HG02852 (cell line): ENCODE measurements around the gene MALT1.

Experiments
- ATAC-seq: cut with Tn5 transposase; IDR thresholded peaks from one replicate; pipeline ENCODE4 v1.9.1; 2021; ENCODE audit warnings: mild to moderate bottlenecking, moderate library complexity; ENCODE audit not compliant: unreplicated experiment

The MALT1 gene

DNA sequence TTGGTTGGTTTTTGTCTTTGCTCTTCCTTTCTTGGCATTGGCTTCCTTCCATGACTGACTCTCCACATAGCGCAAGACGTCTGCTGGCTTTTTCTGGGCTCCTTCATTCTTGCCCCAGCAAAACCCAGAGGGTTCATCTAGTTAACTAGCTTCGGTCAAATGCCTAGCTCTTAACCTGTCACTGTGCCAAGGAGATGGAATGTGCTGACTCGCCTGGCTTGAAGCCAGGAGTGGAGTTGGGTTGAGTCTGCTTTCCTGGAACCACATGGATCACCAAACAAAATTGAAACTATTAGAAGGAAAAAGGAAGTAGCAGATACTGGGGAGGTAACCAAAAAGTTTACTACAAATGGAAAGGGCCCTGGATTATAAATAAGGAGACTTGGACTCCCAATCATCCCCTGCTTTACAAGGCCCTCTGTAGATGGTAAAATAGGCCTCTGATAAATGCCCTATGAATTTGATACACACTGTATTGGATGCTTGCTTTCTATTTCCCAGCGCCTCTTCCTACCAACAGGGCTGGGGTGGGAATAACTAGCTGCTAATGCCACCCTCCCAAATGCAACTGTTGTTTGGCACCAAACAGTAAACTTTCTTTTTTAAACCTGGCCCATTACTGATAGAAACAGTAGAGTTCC is 11.3 kb downstream of the MALT1 start:
- no peak for ATAC-seq

DNA sequence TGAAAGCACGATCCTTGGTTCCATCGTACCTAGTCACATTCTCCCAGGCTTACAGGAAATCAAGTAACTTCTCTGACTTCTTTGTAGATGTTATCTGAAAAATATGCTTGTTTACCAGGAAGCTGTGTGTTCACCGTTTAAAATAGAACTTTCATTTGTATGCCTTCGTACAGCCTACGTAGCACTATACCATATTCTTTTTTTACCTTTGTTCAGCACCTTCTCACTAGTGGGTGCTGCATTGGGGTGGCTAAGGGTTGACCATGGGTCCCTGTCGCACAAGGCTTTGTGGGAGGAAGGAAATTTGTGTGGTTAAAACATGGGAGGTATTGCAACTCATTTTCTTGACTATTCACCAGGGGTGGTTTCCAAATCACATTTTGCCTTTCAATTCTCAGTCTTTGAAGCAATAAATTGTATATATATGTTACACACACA is 16.6 kb downstream of the MALT1 start:
- peak; percentile 98 for ATAC-seq

DNA sequence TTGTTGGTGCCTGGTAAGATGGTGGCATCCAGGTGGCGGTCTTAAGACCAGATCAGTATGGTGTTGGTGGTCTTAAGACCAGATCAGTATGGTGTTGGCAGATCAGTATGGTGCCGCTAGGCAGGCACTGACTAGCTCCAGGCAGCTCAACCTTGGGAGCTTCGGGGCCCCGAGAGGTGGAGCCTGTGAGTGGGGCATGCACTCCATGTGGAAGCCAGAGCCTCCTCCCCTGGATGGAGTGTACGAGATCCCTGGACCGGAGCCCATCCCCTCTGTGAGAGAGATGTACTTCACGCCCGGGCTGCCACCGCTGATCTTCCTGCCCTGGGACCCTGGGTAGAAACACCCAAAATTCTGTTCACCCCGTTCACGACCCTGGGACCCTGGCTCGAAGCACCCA is 19.0 kb downstream of the MALT1 start:
- ATAC-seq = no peak

DNA sequence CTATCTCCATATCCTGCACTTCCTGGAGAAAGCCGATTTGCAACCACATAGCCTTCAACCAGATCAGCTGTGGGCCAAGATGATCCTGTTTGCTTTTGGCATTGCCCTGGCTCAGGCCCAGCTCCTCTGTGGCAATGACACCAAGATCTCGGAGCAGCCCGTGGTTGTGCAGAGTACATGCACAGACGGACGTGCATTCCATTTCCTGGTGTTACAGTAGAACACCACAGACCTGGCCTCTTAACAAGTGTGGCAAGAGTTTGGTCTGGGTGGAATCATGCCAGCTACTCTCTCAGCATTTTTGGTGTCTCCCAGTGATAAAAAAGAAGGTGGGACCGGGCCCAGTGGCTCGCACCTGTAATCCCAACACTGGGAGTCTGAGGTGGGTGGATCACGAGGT is 20.0 kb downstream of the MALT1 start:
- no peak for ATAC-seq

DNA sequence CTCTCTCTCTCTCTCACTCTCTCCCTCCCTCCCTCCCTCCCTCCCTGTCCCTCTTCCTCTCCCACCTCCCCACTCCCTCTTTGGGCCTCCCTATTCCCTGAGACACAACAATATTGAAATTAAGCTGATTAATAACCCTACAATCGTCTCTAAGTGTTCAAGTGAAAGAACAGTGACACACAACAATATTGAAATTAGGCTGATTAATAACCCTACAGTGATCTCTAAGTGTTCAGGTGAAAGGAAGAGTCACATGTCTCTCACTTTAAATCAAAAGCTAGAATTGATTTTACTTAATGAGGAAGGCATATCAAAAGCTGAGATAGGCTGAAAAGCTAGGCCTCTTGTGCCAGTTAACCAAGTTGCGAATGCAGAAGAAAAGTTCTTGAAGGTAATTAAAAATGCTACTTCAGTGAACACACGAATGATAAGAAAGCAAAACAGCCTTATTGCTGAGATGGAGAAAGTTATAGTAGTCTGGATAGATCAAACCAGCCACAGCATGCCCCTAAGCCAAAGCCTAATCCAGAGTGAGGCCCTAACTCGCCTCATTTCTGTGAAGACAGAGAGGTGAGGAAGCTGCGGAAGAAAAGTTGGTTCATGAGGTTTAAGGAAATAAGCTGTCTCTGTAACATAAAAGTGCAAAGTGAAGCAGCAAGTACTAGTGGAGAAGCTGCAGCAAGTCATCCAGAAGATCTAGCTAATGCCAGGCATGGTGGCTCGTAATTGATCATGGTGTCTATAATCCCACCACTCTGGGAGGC is 21.3 kb downstream of the MALT1 start:
- ATAC-seq = no peak

DNA sequence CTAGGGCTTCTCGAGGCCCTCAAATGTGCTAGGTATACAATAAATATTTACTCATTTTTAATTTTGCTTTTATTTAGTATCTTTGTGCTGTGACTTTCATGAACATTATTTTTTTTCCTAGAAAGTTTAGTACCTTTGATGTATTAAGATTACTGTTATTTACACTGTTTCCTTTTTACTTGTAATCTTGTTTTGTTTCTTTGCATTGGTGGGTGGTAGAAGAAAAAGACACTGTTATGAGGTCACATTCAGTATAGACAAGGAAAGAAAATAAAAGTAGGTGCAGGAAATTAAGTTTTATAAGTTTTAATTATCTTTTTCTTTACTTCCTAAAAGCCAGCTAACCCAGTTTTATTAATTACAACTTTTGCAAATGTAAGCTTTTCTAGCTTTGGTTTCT is 23.0 kb downstream of the MALT1 start:
- ATAC-seq = no peak

DNA sequence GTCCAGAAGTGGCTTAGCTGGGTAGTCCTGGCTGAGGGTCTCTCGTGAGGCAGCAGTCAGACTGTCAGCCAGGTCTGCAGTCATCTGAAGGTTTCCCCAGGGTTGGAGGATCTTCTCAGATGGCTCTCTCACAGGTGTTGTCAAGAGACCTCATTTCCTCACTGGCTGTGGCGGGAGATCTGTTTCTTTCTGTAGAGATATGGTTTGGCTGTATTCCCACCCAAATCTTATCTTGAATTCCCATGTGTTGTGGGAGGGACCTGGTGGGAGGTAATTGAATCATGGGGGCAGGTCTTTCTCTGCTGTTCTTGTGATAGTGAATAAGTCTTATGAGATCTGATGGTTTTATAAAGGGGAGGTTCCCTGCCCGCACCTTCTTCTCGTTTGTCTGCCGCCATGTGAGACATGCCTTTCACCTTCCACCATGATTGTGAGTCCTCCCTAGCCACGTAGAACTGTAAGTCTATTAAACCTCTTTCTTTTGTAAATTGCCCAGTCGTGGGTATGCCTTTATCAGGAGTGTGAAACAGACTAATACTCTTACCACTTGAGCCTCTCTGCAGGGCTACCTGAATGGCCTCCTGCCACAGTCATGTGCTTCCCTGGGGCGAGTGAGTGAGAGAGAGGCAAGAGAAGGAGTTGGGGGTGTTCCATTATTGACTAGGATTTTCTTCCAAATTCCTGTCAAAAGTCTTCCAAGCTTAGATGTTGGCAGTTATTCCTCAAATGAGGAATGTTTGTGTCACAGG is 23.6 kb downstream of the MALT1 start:
- ATAC-seq = no peak

DNA sequence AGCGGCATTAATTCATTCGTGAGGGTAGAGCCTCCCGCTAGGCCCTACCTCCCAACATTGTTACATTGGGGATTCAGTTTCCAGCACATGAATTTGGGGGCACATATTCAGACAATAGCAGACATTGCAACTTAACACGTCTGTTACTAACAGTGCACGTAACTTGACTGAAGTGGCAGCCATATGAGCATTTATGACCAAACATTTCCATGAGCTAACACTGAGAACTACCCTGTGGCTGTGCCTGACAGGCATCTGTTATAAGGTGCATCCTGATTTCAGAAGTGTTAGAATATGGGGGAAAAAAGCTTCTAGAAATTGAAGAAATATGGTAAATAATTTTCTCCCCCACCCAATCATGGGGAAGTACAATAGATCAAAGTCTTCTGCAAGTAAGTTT is 24.5 kb downstream of the MALT1 start:
- no peak for ATAC-seq

DNA sequence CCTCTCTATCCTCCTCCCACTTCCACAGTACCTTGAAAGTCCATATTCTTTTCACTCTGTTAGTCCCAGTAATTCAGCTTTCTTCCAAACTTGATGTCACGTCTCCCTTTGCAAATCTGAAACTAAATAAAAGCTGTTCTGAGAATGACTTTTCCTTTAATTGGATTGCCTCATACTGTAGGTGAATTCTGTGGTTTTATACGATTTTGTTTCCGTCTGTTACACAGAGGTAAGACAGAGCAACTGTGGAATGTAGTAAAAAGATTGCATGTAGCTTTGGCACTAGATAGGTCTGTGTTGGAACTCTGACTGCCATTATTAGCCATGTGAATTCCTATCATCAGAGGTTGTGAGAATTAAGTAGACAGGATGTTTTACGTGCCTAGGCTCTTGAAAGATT is 25.9 kb downstream of the MALT1 start:
- no peak for ATAC-seq

DNA sequence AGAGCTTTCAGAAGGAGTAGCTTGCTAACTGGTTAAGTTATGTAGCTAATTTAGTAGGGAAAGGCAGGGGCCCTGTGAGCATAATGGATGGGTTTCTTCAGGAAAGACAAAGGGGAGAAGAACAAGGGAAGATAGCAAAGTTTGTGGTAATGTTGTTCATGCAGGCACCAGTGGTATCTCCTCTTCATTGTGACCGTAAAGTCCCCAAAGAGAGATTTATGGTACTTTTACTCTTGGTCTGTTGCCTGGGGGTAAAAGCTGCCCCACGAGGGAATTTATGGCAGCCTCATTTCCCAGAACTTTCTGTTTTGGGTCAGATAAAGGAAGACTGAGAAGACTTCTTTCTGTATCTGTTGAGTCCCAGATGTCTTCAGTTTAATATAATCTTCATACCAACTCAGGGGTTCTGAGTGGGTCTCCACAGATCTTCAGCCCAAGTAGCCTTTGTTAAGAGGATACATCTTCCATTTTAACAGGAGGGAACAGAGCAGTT is 27.5 kb downstream of the MALT1 start:
- no peak for ATAC-seq

DNA sequence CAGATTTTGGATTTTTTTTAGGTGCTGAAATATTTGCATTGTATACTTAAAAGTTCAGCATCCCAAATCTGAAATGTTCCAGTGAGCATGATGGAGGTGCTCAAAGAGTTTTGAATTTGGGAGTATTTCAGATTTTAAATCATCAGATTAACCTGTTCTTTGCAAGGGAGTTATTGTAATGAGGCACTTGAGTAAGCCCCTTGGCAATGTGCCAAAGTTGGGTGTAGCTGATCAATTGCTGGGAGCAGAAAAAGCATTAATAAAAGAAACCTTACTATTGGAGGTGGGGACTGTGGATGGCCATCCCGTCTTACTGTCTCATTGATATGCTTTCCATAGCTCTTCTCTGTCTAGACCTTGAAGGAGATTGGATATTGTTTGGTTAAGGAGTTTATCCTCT is 28.3 kb downstream of the MALT1 start:
- ATAC-seq = no peak

DNA sequence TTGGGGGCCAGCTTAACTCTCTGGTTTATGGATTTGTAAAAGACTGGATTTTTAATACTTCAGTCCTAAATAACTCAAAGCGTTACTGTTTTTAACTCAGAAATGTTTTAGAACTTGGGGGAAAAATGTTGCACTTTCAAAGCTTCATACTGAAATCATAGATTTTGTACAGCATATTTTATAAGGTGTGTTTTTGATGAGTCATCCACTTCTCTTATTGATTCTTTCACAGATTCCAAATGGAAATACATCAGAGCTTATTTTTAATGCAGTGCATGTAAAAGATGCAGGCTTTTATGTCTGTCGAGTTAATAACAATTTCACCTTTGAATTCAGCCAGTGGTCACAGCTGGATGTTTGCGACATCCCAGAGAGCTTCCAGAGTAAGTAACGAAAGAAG is 28.9 kb downstream of the MALT1 start:
- ATAC-seq = no peak

DNA sequence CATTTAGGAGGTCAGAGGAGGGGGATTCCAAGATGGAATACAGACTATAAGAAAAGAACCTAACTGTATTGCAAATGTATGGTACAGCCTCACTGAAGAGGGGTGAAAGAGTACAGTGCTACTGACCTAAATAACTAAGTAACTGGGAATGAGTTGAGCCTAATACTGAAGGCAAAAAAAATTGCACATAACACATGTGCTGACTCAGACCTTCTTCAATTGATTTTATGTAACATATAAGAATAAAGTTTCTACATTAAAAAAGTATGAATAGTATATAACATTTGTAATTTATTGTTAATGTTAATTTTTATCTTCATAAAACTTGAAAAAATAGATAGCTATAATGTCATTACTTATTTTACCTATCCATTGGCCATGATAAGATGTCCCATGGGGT is 41.7 kb downstream of the MALT1 start:
- ATAC-seq = no peak

DNA sequence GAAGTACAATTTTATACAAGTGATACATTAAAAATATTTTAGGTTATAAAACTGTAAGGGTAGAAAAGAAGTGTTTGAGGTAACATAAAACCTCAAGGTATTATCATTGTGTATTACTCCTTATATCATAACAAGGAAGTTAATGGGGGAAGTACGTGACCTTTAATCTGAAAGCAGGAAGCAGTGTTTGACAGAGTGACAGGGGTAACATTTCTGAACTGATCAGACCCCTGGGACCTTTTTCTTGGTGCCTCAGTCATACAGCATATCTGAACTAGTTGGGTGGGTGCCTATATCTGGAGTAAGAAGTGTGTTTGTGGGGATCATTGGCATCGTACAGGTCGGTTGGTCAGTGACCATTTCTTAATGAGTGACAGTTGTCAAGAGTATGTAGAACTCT is 43.0 kb downstream of the MALT1 start:
- no peak for ATAC-seq

DNA sequence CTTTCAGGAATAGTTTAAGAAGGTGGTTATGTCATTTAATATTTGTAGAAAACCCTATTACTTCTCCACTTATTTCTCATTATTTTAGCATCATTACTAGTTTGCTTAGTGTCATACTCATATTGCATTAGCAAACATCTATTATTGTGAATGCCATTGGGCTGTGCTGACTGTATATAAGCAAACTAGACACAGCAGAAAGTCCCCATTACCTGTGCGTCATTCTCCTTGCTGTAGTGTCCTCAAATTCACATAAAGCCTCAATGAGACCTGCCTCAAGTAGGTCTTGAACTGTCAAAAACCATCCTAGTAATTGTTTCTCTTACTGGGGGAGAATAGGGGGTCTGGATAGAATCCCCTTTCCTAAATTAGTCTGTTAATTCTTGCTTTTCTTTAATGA is 43.6 kb downstream of the MALT1 start:
- ATAC-seq = no peak

DNA sequence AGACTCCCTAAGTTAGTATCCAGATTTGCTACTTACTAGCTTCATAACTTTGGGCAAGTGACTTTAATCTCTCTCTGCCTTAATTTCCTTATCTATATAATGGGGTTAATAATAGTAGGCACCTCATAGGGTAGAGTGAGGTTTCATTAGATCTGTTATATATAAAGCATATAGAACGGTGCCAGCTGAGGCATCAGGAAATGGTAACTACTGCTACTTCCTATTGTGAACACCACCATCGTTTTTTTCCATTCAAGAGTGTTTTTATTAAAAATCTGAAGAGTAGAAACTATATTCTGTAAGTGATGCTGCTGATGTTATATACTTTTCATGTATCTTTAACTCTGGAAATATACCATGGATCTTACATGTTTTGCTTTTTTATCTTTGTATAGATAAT is 44.3 kb downstream of the MALT1 start:
- no peak for ATAC-seq

DNA sequence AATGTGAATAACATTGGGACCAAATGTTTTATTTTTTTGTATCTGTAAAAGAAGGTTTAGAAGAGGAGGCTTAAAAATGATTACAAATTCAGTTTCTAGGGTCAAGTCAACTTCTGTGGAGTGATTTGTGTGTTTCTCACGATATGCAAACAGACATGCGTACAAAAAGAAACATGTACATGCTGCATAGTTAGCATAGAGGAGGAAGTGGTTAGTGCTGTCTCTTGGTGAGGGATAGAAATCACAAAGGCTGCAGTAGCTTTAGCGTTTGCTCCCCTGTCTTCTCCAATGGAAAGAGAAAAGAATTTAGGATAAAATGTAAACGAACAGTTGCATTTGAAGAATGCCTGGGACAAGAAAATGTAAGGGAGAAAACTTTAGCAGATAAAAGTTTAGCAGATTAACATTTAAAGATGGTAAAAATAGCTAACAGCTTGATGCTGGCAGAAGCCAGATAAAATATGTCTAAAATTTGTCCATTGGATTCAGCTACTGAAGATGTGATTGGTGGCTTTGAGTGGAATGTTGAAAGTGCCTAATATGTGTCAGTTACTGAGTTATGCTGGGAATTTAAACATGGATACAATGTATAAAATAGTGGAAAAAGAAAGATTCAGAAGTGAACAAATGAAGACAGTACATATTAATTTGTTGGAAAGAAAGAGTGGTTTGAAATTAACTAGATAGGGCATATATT is 44.9 kb downstream of the MALT1 start:
- ATAC-seq = peak; percentile 71

DNA sequence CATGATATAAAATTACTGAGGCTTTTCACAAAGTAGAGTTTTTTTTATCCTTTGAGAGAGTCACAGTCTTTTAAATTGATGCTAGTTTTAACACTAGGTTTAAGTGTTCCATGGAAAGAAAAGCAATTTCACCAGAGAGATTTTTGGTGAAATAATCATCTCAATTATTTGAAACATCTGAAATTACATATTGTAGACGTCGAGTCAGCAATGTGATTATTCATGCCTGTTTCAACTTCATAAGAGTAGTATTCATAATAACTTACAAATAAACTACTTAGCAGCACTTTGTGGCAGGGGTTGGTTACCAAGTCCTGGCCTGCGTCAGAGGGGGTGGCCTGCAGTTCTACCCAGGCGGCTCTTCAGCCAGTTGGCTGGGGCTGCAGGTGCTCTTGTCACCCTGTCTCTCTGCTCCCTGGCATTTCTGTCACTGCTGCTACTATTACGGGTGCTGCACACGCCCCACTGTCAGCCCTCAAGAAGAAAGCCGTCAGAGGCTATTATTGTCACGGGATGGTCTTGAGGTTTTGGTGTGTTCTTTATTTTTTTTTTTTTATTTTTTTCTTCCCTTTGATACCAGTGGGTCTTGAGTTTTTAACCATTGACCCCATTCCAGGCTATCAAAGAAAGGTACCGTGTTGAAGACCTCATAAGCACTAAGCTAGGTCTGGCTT is 50.4 kb downstream of the MALT1 start:
- no peak for ATAC-seq

DNA sequence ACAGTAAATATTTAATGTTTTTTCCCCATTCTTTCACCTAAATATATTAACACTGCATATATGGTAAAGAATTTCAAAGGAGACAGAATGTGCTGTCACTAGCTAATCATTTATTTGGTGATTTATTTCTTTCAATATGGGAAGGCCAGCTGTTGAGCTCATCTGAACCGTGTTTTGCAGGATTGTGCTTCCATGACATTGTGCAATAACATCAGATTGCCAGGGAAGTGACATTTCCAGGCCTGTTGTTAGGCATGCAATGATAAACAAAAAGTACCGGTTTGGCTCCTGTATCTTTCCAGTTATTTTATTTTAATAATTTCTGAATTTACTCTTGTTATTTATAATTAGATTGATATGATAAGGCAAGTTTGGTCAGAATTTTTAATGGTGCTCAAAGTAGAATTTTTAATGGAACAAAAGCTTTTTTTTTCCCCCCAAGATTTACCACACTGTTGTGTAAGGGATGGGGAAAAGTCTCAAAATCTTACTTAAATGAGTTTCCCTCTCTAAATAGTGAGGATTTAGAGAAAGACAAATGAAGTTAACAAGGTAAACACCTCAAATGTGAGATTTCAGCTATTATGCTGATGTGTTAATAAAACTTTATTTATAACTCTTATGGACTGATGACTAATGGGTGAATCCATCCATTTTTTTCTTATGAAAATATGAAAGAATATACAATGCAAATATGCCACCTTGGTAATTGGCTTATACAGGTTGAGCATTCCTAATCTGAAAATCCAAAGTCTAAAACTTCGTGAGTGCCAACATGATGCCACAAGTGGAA is 52.7 kb downstream of the MALT1 start:
- no peak for ATAC-seq

DNA sequence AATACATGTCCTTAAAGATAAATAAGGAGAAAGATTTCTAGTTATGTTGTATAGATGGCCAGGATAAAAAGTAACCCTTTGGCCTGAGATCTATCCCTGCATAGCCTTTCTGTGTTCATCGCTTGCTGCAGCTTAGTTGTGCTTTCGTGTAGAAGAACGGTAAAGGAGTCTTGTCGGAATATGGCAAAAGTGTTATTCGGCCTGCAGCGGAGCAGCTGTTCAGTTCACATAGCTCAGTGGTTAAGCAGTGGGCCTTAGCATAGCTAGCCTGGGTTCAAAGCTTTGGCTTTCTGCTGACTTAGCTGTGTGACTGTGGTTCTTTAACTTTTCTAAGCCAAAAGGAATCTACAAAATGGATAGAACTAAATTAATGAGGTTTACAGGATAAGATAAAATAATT is 55.4 kb downstream of the MALT1 start:
- ATAC-seq = no peak
